Kidney epithelial cell (primary cell): ENCODE data around the gene CCR1. TPM values are rescaled to one million over a fixed set of nuclear protein-coding genes. Genes with fewer than 3 reads are reported as not detected.

Experiments used
- DNase-seq: peaks from one replicate; pipeline ENCODE4 v3.0.0-alpha.2; 2010; ENCODE audit warnings: low read depth
- H3K27me3 ChIP-seq: 2 replicates; pipeline ENCODE4 v1.6.0; 2011; ENCODE audit warnings: low read length; ENCODE audit not compliant: control insufficient read depth, insufficient read depth
- H3K36me3 ChIP-seq: 2 replicates; pipeline ENCODE4 v1.5.1; 2011; ENCODE audit warnings: low read length; ENCODE audit not compliant: control insufficient read depth, insufficient read depth
- H3K4me3 ChIP-seq: 2 replicates; pipeline ENCODE4 v1.5.1; 2011; ENCODE audit warnings: low read depth, mild to moderate bottlenecking, control low read depth, low read length
- total RNA-seq: library from RNA; depleted of rRNA; stranded (reverse); fragments of >200 nt; gene quantifications from 2 replicates; pipeline ENCODE4 v1.2.3, GENCODE V29; 2015
- TF ChIP-seq, protein P1 (sequence below): IDR thresholded peaks from 2 replicates; pipeline ENCODE4 v1.5.1; 2011; ENCODE audit warnings: mild to moderate bottlenecking, moderate library complexity, low read length, control low read depth, inconsistent platforms; ENCODE audit not compliant: insufficient read depth, poor library complexity, severe bottlenecking

The CCR1 gene
- total RNA-seq, 1 donor from 2014 or later, result not detected

DNA sequence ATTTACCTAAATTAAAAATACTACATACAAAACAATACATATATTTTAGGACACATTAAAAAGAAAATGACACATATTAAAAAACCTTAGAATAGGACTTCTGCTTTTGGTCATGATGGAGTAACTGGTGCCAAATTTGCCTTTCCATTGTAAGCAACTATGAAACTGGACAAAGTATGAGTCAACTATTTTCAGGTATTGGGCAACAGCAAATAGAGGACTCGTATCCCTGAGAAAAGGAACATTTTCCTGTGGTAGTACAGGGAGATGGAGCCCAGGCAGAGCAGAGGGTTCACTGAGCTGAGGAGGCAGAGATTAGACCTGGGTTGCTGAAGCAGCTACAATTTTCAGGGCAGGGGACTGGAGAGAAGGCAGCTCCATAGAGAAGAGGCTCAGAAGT is 14.7 kb downstream of the CCR1 start:
- DNase-seq, result no peak
- TF ChIP-seq, protein P1, sequence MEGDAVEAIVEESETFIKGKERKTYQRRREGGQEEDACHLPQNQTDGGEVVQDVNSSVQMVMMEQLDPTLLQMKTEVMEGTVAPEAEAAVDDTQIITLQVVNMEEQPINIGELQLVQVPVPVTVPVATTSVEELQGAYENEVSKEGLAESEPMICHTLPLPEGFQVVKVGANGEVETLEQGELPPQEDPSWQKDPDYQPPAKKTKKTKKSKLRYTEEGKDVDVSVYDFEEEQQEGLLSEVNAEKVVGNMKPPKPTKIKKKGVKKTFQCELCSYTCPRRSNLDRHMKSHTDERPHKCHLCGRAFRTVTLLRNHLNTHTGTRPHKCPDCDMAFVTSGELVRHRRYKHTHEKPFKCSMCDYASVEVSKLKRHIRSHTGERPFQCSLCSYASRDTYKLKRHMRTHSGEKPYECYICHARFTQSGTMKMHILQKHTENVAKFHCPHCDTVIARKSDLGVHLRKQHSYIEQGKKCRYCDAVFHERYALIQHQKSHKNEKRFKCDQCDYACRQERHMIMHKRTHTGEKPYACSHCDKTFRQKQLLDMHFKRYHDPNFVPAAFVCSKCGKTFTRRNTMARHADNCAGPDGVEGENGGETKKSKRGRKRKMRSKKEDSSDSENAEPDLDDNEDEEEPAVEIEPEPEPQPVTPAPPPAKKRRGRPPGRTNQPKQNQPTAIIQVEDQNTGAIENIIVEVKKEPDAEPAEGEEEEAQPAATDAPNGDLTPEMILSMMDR, result no peak
- Histone ChIP-seq H3K36me3 (no peaks in the 10 kb centered on the region), H3K27me3 (no peaks in the 10 kb centered on the region), H3K4me3 (no peak overlapping the region)

DNA sequence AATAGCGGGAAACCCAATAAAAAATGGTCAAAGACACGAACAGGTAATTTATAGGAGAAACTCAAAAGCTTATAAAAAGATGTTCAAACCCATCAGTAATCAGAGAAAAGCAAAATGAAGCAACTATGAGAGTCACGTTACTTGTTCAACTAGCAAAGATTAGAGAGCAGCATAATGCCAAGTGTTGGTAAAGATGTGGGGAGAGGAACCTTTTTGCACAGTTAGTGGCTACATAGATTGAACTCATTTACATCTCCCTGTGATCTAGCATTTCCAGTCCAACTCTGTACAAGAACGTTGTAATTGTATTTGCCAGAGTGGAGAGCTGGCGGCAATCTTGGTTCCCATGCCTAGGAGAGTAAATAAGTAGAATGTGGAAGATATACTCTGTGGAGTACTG is 15.2 kb downstream of the CCR1 start:
- TF ChIP-seq, protein P1, result no peak

DNA sequence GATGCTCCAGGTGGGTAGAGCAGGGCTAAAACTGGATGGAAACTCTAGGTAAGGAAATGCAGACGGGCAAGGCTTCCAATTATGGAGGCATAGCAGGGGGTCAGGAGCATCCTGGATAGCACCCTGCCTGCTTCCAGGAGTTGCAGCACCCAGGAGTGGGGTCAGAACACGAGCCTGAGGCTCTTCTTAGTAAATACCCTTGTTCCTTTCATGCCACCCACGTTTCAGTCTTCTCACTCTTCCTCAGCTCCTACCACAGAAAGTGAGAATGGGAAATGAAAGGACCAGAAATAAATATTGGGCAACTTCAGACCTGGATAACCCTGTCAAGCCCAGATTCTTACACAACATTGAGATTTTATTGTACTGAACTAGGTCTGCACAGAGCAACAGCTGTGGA is 16.4 kb downstream of the CCR1 start:
- Histone ChIP-seq H3K4me3 (no peak overlapping the region), H3K27me3 (no peaks in the 10 kb centered on the region), H3K36me3 (no peaks in the 10 kb centered on the region)
- DNase-seq, result no peak
- TF ChIP-seq, protein P1, result no peak

More for the DNA sequence above, 15.2 kb downstream of the CCR1 start:
- no peak for DNase-seq
- H3K27me3 ChIP-seq, result no peaks in the 10 kb centered on the region
- H3K36me3 ChIP-seq, result no peaks in the 10 kb centered on the region
- H3K4me3 ChIP-seq, result no peak overlapping the region

DNA sequence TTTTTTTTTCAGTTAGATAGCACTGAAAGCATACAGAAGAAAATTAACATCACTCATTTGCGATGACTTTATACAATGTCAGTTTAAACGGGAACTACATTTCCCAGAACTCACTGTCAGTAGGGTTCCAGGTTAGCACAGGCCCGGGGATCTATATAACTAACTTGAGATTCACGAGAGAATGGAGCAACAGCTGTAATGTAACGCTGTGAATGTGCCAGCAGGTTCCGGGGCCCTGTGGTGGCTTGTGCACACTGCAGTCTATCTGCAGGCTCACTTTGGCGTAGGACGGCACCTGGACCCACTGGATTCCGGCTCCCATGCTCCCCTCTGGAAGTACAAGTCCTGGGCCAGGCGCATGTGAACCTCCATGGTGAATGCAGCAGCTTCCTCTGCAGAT is 19.4 kb downstream of the CCR1 start:
- H3K4me3 ChIP-seq, result no peak overlapping the region
- TF ChIP-seq, protein P1, result no peak
- no peak for DNase-seq

DNA sequence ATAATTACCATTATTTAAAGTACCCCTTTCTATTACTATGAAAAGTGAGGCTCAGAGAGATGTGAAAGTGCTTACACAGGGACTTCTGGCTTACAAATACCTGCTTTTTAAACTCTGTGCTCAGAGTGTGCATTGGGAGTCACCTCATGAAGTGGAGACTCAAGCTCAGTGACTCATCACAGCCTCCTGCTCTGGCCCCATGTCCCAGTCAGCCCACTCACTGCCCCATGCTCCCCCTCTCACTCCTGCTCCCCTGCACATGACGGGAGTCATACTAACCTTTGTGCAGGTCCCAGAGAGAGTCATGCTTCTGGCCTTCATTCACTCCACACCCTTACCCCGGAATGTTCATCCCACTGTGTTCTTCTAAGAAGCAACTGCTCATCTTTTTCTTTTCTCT is 20.2 kb downstream of the CCR1 start:
- H3K27me3 ChIP-seq, result no peaks in the 10 kb centered on the region
- H3K4me3 ChIP-seq, result no peak overlapping the region
- TF ChIP-seq, protein P1, result no peak
- DNase-seq, result peak; percentile 82
- H3K36me3 ChIP-seq, result no peaks in the 10 kb centered on the region

More for the DNA sequence above, 19.4 kb downstream of the CCR1 start:
- Histone ChIP-seq H3K36me3 (no peaks in the 10 kb centered on the region), H3K27me3 (no peaks in the 10 kb centered on the region)

DNA sequence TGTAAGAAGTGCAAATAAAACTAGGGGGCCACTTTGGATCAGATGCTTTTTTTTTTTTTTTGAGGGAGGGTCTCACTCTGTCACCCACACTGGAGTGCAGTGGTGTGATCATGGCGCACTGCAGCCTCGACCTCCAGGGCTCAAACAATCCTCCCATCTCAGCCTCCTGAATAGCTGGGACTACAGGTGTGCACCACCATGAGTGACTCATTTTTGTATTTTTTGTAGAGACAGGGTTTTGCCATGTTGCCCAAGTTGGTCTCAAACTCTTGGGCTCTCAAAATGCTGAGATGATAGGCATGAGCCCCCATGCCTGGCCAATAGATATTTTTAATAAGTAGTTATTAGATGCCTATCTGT is 20.8 kb downstream of the CCR1 start:
- H3K4me3 ChIP-seq, result no peak overlapping the region
- no peaks in the 10 kb centered on the region for H3K36me3 ChIP-seq
- DNase-seq, result no peak
- TF ChIP-seq, protein P1, result no peak
- no peaks in the 10 kb centered on the region for H3K27me3 ChIP-seq
